H1 (cell line): ENCODE results near the gene MAN1C1.

Experiments used
- BACH1 ChIP-seq: IDR thresholded peaks from 2 replicates; pipeline ENCODE4 v1.6.1; 2012; ENCODE audit warnings: low read length, improper control_type of control experiment
- CREB1 ChIP-seq: IDR thresholded peaks from 2 replicates; pipeline ENCODE4 v1.6.1; 2012; ENCODE audit warnings: inconsistent platforms
- CTCF ChIP-seq, 3 experiments: IDR thresholded peaks; 1 replicate in 2 of 3; 2 replicates in 1 of 3; pipeline versions ENCODE4 v1.5.1 to v1.6.1; 2011; ENCODE audit warnings: low read length in 3 of 3, mild to moderate bottlenecking in 3 of 3, inconsistent platforms in 2 of 3, low read depth in 1 of 3, moderate library complexity in 1 of 3; ENCODE audit not compliant: insufficient read depth in 1 of 3; ENCODE audit errors: control extremely low read depth in 1 of 3
- TAF1 ChIP-seq: IDR thresholded peaks from 2 replicates; pipeline ENCODE4 v1.6.1; 2011; ENCODE audit warnings: mild to moderate bottlenecking, low read depth, low read length

GRCh38 chr1:25799352-25799934, 182.9 kb downstream of the MAN1C1 start:
- TF ChIP-seq TAF1 (no peak), CREB1 (no peak), CTCF (IDR thresholded peaks at IDR 0.05; ENCODE audit: control extremely low read depth in 1 of 3, insufficient read depth in 1 of 3, low read depth in 1 of 3, low read length in 3 of 3) (no peak), BACH1 (no peak)
